Stimulated activated CD8-positive, alpha-beta memory T cell treated with anti-CD3 and anti-CD28 coated beads, Interleukin-7, amount 100 ng/mL, for 1 hour (primary cell): ENCODE results near the gene DTHD1.

Source experiments
- DNase-seq, 2 donors: peaks; one replicate each; pipeline ENCODE4 v3.0.0-alpha.2; 2020; ENCODE audit warnings: low read depth in 2 of 2

DTHD1 gene

DNA sequence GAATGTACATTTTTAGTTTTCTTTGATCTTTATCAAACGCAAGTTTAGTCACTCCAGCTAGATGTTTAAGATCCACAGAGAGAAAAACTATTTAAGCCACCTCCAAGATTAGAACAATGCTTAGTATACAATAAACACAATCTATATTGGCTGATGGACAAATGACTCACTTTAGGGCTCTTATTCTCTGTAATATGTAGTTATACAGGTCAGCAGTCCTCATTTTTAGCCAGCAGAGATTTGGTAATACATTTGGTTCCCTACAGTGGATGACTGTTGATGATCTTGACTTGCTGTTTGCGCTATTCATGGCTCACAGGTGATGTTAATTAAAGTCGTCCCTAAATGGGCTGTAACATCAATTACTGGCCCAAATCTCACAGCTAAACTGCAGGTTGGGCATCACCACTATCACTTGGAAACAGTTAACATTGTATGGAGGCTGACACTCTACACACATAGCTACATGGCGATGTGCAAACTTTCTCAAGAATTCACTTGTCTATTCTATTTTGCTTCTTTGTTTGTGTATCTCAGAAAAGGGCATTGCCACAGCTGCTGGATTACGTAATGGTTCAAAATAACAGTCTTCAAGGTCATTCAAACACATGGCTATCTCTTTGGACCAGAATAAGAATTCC is 11.8 kb upstream of the DTHD1 start:
- no peak for DNase-seq

GRCh38 chr4:36273276-36273675 is 8.1 kb upstream of the DTHD1 start:
- DNase-seq: no peak

GRCh38 chr4:36274158-36274557 is 7.3 kb upstream of the DTHD1 start:
- DNase-seq: no peak

GRCh38 chr4:36277533-36277932 is 3.9 kb upstream of the DTHD1 start:
- no peak for DNase-seq

- no peak for DNase-seq
These were observed 2.6 kb upstream of the DTHD1 start for GRCh38 chr4:36278789-36279188.

DNA sequence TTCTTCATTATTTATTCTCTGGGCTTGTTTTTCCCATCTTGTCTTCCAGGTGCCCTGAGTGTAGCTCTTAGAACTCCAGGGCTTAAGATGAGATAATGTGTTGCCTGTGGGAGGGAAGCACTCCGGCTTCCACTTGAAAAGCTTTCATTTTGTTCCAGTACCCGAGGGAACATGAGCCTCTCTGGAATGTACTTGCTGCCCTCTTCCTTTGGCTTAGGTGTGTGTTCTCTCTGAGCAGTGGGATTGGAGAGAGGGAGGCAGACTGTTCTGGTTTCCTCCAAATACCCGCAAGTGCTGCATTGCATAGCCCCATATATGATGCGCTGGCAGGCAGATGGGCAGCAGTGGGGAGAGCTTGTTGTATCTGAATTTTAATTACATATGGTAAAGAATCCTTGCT is 861 bp upstream of the DTHD1 start:
- DNase-seq: no peak

- no peak for DNase-seq
These were observed 1.2 kb downstream of the DTHD1 start for GRCh38 chr4:36282503-36283030.

DNA sequence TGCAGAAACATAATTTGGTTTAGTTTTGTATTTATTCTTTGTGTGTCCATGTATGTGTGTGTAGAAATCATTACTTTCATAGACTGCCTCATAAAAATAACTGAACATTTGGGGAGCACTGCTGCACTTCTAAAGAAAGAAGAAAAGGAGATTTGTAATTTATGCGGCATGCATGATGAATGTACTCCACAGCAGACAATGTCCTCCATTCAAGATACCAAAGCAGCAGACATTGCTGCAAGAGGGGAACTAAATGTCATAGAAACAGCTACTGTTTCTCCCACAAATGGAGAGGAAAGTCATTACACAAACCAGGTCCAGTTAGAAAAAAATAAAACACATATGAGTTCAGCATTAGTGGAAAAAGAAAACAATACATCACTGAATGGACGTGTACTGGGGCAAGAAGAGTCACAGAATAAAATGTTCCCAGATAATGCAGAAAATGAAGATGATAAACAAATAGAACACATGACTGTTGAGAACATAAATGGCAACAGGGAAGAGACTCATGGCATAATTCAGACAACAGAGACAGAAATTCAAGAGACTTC is 2.6 kb downstream of the DTHD1 start:
- DNase-seq: no peak

GRCh38 chr4:36285784-36286480 is 4.5 kb downstream of the DTHD1 start:
- DNase-seq: peak in 1 of 2 donors; percentile 14

DNA sequence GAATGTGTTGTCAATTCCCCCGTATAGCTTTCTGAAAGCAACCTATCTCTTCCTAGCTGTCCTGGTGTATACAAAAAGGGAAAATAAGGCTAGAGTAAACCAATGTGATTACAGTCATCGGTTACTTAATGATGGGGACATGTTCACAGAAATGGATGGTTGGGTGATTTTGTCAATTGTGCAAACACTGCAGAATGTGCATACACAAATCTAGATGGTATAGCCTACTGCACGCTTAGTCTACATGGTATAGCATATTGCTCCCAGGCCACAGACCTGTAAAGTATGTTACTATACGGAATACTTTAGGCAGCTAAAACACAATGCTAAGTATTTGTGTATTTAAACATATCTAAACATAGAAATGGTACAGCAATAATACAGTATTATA is 5.1 kb downstream of the DTHD1 start:
- DNase-seq: no peak

DNA sequence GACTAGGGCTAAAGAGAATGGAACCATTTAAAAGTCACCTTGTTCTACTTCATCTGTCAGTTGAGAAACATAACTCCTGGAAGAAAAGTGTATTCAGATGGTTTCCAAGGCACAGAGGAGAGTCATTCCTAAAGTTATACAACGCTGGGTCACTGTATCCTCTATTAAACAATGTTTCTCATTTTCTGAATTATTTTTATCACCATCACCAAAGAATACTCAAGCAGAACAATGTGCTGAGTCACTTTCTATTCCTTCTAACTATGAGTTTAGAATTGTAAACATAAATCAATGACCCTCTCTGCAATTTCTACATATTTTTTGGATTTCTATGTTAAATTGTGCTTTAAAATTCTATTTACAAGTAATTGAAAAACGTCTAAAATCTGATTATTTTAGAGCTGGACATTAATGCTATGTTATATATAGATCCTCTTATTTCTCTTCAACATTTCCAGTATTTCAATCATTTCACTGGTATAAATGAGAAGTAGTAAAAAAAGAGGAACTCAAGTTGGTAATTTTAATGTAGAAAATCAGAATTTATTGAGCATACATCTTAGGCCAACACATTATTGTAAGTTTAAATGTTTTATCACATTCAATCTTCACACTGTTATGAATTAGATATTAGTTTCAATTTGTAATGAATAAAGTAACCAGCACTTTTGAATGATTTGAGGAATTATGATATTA is 7.5 kb downstream of the DTHD1 start:
- DNase-seq: no peak

DNA sequence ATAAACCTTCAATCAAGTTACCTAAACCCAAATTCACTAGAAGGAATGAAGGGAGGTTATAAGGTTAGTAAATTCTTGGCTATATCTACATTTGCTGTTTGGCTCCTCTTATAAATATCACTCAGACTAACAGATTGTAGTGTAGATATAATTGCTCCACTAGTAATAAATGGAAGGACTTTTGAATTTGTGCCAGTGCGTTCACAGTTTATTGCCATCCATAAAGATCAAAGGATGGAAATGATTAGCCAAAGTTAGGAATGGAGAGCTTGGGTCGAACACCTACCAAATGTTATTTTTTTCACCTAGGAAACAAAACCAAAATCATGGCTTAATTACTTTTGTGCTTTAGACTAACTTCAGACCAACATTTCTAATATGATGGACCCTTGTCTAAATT is 9.2 kb downstream of the DTHD1 start:
- no peak for DNase-seq

- DNase-seq: no peak
These were observed 11.3 kb downstream of the DTHD1 start for GRCh38 chr4:36292556-36293188.

DNA sequence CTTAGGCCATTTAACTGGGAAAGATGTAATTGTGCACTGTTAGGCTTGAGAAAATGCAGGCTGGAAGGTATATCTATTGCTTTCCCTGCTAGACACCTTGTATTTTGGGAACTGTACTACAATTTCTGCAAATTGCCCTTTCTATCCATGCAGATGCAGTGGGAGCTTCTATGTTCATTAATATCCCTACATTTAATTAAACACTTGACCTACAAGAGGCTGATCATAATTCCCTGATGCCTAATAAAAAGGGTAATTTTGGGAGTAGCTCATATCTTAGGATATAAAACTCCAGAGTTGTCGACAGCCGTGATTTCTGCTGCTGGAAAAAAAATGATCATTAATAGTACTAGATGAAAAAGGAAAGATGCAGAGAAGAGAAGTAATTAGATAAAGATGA is 19.7 kb downstream of the DTHD1 start:
- no peak for DNase-seq

GRCh38 chr4:36303426-36304137 is 22.2 kb downstream of the DTHD1 start:
- DNase-seq: no peak

GRCh38 chr4:36304138-36304681 is 22.8 kb downstream of the DTHD1 start:
- DNase-seq: no peak

DNA sequence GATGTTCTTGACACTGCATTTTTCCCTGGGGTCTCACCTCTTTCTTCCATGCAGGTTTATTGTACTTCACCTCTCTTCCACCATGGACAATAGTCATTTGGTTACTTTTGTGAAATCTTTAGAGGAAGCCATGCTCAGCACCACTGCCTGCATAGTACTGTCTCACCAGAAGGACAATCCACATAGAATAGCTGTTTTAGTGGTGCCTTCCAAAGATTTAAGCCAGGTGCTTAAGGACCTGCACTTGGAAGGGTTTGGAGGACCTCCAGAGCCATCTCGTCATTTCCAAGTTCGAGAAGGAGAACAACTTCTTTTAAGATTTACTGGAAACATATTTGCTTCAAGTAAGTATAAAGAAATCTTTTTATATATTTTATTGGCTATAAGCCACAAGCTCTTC is 26.7 kb downstream of the DTHD1 start:
- DNase-seq: no peak

DNA sequence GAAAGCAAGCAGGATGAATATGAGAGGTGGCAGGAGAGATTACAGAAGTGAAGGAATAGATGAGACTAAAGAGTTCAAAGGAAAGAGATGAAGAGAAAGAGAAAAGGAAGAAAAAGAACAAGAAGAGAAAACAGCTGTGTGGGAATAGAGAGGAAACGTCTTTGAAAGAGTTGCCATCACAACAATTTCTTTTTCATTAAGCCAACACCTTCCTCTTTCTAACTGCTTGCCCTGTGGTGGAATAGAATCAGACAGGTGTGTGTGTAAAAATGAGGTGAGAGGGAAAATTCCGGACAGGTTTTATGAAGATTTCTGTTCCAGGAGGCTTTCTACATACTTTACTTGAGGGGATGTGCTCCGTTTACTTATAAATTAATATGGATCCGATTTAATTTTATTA is 28.8 kb downstream of the DTHD1 start:
- no peak for DNase-seq

DNA sequence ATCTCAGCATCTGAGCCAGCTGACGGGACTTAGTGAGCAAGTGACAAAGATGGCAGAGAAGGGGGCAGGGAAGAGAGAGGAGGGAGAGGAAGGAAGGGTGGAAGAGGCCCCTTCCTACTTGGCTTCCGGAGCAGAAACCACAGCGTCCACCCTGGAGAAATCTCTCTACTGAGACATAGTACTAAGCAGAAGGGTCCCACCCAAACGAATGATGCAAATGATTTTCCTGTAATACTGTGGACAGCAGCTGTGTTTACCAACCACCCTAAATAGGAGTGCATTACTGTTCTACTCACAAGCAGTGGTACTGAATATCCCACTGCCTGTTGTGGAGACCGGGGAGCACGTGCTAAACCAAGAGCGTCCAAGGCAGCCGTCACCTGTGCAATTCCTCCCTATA is 29.4 kb downstream of the DTHD1 start:
- no peak for DNase-seq

- DNase-seq: no peak
These were observed 31.1 kb downstream of the DTHD1 start for GRCh38 chr4:36312511-36312910.

DNA sequence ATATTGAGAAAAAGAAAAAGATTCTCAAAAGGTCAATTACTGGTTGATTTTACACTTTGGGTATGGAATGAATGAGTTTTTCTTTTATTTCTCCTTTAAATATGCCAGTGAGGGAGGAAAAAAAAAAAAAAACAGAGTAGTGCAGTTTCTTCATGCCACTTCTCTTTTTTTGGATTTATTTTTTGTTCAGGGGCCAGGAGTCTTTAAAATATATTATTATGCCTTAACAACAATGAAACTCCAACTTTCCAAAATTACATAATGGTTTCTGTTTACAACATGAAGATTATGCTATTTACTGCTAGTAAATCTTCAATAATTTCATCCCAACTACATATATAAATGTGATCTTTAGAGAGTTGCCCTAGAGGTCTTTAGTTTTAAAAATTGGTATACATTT is 31.9 kb downstream of the DTHD1 start:
- DNase-seq: no peak
